ENCODE results near the gene RAP1GAP2.
"Not testable (repeated sequence)": the region's sequence is repeated elsewhere in the genome, so short reads cannot be mapped to it uniquely, and the experiment has no call there.

Gene RAP1GAP2

DNA sequence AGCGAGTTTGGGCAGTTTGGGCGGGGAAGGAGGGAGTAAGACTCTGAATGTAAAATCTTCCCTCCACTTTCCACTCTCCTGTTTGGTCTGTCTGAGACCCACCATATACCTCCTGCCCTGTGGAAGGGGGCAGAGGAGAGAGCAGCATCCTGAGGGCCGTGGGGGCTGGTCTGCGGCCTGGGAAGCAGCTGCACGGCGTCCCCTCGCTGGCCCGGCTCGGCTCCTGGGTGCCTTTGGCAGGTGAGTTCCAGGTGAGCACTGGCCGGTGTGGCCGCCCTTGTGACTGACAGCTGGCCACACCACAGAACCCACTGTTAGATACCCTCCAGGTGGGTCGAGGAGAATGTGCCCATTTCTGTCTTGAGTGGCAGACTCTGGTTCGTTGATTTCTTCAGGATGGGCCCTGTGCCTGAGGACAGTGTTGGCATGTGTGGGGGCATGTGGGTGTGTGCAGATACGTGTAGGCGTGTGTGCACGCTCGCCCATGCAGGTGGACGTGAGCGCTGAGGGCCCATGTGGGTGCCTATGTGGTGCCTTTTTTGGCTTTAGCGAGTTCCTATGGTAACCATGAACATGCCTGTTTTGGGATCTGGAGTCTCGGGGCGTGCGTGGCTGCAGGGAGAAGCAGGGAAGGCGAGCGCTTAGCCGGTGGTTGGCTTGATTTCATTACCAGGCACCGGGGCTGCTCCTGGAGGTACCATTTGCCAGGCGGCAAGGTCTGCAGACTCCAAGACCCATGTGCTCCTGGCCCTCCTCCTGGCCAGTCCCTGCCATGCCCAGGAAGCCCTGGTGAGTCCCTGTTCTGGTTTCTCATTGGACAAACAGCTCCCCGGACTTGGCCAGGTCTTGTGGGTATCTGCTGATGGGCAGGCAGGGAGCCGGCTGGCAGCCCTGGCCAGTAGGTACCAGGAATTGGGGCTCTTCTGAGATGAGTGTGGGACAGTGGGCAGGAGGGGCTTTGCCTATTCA lies 12.4 kb downstream of the RAP1GAP2 start:
- H3K4me3 ChIP-seq: no peak overlapping the region
- peaks cover 28% of the 10 kb centered on the region for H3K36me3 ChIP-seq
- peaks cover 80% of the 10 kb centered on the region for H3K4me1 ChIP-seq
- no peak overlapping the region for H3K9ac ChIP-seq
- H3K27ac ChIP-seq: no peak overlapping the region
- no peaks in the 10 kb centered on the region; the same call in 1 of the 2 replicates for H4K20me1 ChIP-seq
- no peaks in the 10 kb centered on the region for H3K27me3 ChIP-seq
- H3K4me2 ChIP-seq: no peak overlapping the region
- TF ChIP-seq Cebpa-rat (IDR thresholded peaks at IDR 0.05): no peak
- no peaks in the 10 kb centered on the region for H3K9me3 ChIP-seq

- peaks cover 87% of the 10 kb centered on the region for H3K4me1 ChIP-seq
- no peaks in the 10 kb centered on the region for H3K9me3 ChIP-seq
Observed at GRCh38 chr17:2809337-2809736, 13.1 kb downstream of the RAP1GAP2 start.

DNA sequence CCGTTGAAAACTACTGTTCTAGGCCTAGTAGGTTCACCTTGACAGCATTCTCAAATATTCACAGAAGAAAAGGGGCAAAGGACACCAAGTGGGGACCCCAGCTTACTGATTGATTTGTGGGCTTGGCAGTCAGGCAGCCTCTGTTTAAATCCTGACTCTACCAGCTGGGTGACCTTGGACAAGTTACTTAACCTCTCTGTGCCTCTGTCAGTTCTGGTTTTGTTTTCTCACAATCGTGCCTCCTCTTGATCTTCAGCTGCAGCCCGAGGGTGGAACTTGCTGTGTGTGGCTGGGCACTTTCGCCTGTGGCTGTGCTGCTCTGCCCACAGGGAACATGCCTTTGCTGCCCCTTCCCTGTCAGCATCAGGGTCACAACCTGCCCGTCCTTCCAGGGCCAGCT lies 17.8 kb downstream of the RAP1GAP2 start:
- peak overlapping the region; percentile 61 for H3K4me3 ChIP-seq
- peaks cover 5% of the 10 kb centered on the region; the same call in 1 of the 2 replicates for H3K36me3 ChIP-seq
- H3K27me3 ChIP-seq: no peaks in the 10 kb centered on the region
- H3K9ac ChIP-seq: peak overlapping the region; percentile 81; the same call in 1 of the 2 replicates
- H4K20me1 ChIP-seq: no peaks in the 10 kb centered on the region
- peaks cover 86% of the 10 kb centered on the region for H3K4me1 ChIP-seq
- no peaks in the 10 kb centered on the region for H3K9me3 ChIP-seq
- peak overlapping the region; percentile 95 for H3K27ac ChIP-seq
- peak overlapping the region; percentile 84 for H3K4me2 ChIP-seq
- TF ChIP-seq Cebpa-rat (IDR thresholded peaks at IDR 0.05): no peak

More at GRCh38 chr17:2809337-2809736, 13.1 kb downstream of the RAP1GAP2 start:
- TF ChIP-seq Cebpa-rat (IDR thresholded peaks at IDR 0.05): no peak
- H3K36me3 ChIP-seq: peaks cover 22% of the 10 kb centered on the region
- no peak overlapping the region for H3K9ac ChIP-seq
- H3K27me3 ChIP-seq: no peaks in the 10 kb centered on the region
- 0 out of 2 replicates have a peak overlapping the region, but pooled peaks have one; percentile 49 for H3K27ac ChIP-seq
- H3K4me3 ChIP-seq: no peak overlapping the region
- H4K20me1 ChIP-seq: no peaks in the 10 kb centered on the region; the same call in 1 of the 2 replicates
- no peak overlapping the region for H3K4me2 ChIP-seq

- no peaks in the 10 kb centered on the region for H3K36me3 ChIP-seq
- H3K4me2 ChIP-seq: peak overlapping the region; percentile 84
- H3K27me3 ChIP-seq: no peaks in the 10 kb centered on the region
- H3K4me3 ChIP-seq: peak overlapping the region; percentile 61
- H3K9me3 ChIP-seq: no peaks in the 10 kb centered on the region
- H3K4me1 ChIP-seq: peaks cover 86% of the 10 kb centered on the region
- peak overlapping the region; percentile 81 for H3K9ac ChIP-seq
- no peaks in the 10 kb centered on the region for H4K20me1 ChIP-seq
- TF ChIP-seq Cebpa-rat (IDR thresholded peaks at IDR 0.05): no peak
- peak overlapping the region; percentile 95 for H3K27ac ChIP-seq
Observed at GRCh38 chr17:2814481-2815341, 18.5 kb downstream of the RAP1GAP2 start.

- H3K36me3 ChIP-seq: no peaks in the 10 kb centered on the region
- peak overlapping the region; percentile 95 for H3K27ac ChIP-seq
- no peak overlapping the region for H3K4me3 ChIP-seq
- peaks cover 93% of the 10 kb centered on the region for H3K4me1 ChIP-seq
- peak overlapping the region; percentile 81 for H3K9ac ChIP-seq
- H3K27me3 ChIP-seq: no peaks in the 10 kb centered on the region
- H3K4me2 ChIP-seq: peak overlapping the region; percentile 84
- no peaks in the 10 kb centered on the region for H4K20me1 ChIP-seq
- no peaks in the 10 kb centered on the region for H3K9me3 ChIP-seq
- no peak for TF ChIP-seq Cebpa-rat (IDR thresholded peaks at IDR 0.05)
Observed at GRCh38 chr17:2815781-2816185, 19.5 kb downstream of the RAP1GAP2 start.

DNA sequence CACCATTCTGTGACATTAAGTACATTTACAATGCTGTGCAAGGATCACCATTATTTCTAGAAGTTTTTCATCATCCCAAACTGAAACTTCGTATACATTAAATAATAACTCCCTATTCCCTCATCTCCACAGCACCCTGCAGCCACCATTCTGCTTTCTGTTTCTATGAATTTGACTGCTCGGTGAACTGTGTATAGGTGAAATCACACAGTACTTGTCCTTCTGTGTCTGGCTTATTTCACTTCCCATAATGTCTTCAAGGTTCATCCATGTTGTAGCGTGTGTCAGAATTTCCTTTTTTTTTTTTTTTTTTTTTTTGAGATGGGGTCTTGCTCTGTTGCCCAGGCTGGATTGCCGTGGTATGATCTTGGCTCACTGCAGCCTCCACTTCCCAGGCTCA lies 20.4 kb downstream of the RAP1GAP2 start:
- Histone ChIP-seq H3K9me3 (no peaks in the 10 kb centered on the region), H3K36me3 (no peaks in the 10 kb centered on the region), H3K27me3 (no peaks in the 10 kb centered on the region), H3K4me2 (peak overlapping the region; percentile 84), H4K20me1 (no peaks in the 10 kb centered on the region), H3K27ac (no peak overlapping the region; the same call in 1 of the 2 replicates), H3K4me3 (no peak overlapping the region), H3K4me1 (peaks cover 93% of the 10 kb centered on the region), H3K9ac (no peak overlapping the region)
- no peak for TF ChIP-seq Cebpa-rat (IDR thresholded peaks at IDR 0.05)

GRCh38 chr17:2819294-2819693 lies 23.1 kb downstream of the RAP1GAP2 start:
- Histone ChIP-seq H3K9ac (peak overlapping the region; percentile 67), H3K27ac (peak overlapping the region; percentile 94)

GRCh38 chr17:2819921-2820501 lies 23.8 kb downstream of the RAP1GAP2 start:
- Histone ChIP-seq H3K4me3 (no peak overlapping the region), H3K9me3 (no peaks in the 10 kb centered on the region), H3K36me3 (no peaks in the 10 kb centered on the region), H4K20me1 (no peaks in the 10 kb centered on the region), H3K27me3 (no peaks in the 10 kb centered on the region), H3K9ac (peak overlapping the region; percentile 67), H3K4me1 (peaks cover 95% of the 10 kb centered on the region), H3K4me2 (peak overlapping the region; percentile 77), H3K27ac (peak overlapping the region; percentile 94)
- no peak for TF ChIP-seq Cebpa-rat (IDR thresholded peaks at IDR 0.05)

More at GRCh38 chr17:2819294-2819693, 23.1 kb downstream of the RAP1GAP2 start:
- H3K4me1 ChIP-seq: peaks cover 93% of the 10 kb centered on the region
- H3K4me3 ChIP-seq, H3K27me3 ChIP-seq, H3K9me3 ChIP-seq, H3K36me3 ChIP-seq, H4K20me1 ChIP-seq: not testable (repeated sequence)
- peak overlapping the region; percentile 77 for H3K4me2 ChIP-seq
- TF ChIP-seq Cebpa-rat (IDR thresholded peaks at IDR 0.05): peak; percentile 95

DNA sequence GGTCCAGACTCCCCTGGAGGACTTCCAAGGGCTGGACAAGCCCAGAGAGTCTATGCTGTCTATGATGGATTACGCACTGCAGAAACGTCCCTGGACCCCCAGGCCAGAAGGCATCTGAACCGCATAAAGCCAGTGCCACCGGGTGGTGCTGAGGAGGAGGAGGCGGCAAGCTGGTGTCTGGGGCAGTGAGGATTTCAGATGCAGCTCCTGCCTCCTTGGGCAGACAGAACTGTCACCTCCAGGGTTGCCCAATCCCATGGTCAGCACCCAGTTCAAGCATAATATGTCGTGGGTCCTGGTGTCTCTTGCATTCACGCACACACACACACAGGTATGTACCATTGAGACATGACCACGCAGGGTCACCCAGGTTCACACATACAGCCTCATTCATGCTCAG lies 25.6 kb downstream of the RAP1GAP2 start:
- Histone ChIP-seq H3K9me3 (no peaks in the 10 kb centered on the region), H3K27ac (peak overlapping the region; percentile 94), H3K4me1 (peaks cover 95% of the 10 kb centered on the region), H3K4me2 (peak overlapping the region; percentile 77), H4K20me1 (no peaks in the 10 kb centered on the region), H3K9ac (peak overlapping the region; percentile 80), H3K27me3 (no peaks in the 10 kb centered on the region), H3K4me3 (no peak overlapping the region), H3K36me3 (no peaks in the 10 kb centered on the region)
- no peak for TF ChIP-seq Cebpa-rat (IDR thresholded peaks at IDR 0.05)
